Measurements from ENCODE around the gene CAMK2G. TPM values are rescaled to one million over a fixed set of nuclear protein-coding genes. Genes with fewer than 3 reads are reported as not detected.

CAMK2G gene
- total RNA-seq, 2 donors from 2014 or later: 20.9 to 21.7 TPM

DNA sequence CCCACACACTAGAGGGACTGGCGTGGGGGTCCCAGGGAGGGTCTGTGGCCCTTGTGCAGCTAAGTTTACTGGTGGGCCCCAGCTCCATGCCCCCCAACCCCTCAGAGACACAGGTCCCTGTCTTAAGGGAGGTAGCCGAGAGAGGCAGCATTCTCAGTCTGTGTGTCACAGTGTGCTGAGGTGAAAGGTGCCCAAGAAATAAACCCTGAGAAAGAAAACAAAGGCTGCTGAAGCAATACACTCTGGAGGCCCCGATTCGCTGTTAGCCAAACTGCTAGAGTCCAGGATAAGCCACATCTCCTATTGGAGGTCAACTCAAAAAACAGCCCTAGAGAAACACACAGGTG, 34.3 kb downstream of the CAMK2G start:
- Histone ChIP-seq H3K36me3 (ENCODE audit: control insufficient read depth, insufficient read depth, low read length) (peaks cover 51% of the 10 kb centered on the region), H3K27me3 (ENCODE audit: control insufficient read depth, insufficient read depth, low read length, poor library complexity, severe bottlenecking) (no peaks in the 10 kb centered on the region), H3K27ac (ENCODE audit: low read depth, low read length) (no peak overlapping the region), H3K9me3 (ENCODE audit: control insufficient read depth, low read length) (no peaks in the 10 kb centered on the region), H3K9ac (ENCODE audit: extremely low read depth, low read length, poor library complexity, severe bottlenecking) (no peak overlapping the region), H3K4me3 (ENCODE audit: low read length) (no peak overlapping the region), H3K4me1 (ENCODE audit: control insufficient read depth, insufficient read depth, low read length) (peaks cover 5% of the 10 kb centered on the region)
- Mint-ChIP-seq H3K9me3 (no peaks in the 10 kb centered on the region), H3K36me3 (ENCODE audit: low read depth) (peaks cover 20% of the 10 kb centered on the region), H3K4me1 (no peaks in the 10 kb centered on the region), H3K27ac (no peak overlapping the region), H3K27me3 (ENCODE audit: insufficient read depth) (no peaks in the 10 kb centered on the region), H3K4me3 (no peak overlapping the region)
- no peak for DNase-seq
- no peak for TF ChIP-seq CTCF (conservative IDR thresholded peaks at IDR 0.05)
- 91 to 95% methylated on average over 3 to 4 of the region's 4 CpGs for WGBS, 2 experiments (ENCODE audit: insufficient coverage in 1 of 2, insufficient read length in 1 of 2)

- Histone ChIP-seq H3K27me3 (ENCODE audit: control insufficient read depth, insufficient read depth, low read length, poor library complexity, severe bottlenecking) (no peaks in the 10 kb centered on the region), H3K36me3 (ENCODE audit: control insufficient read depth, insufficient read depth, low read length) (peaks cover 47% of the 10 kb centered on the region), H3K9ac (ENCODE audit: extremely low read depth, low read length, poor library complexity, severe bottlenecking) (no peak overlapping the region), H3K4me3 (ENCODE audit: low read length) (no peak overlapping the region), H3K9me3 (ENCODE audit: control insufficient read depth, low read length) (no peaks in the 10 kb centered on the region), H3K27ac (ENCODE audit: low read depth, low read length) (no peak overlapping the region), H3K4me1 (ENCODE audit: control insufficient read depth, insufficient read depth, low read length) (peaks cover 5% of the 10 kb centered on the region)
- no peak overlapping the region for H3K4me3 Mint-ChIP-seq
- H3K9me3 Mint-ChIP-seq: no peaks in the 10 kb centered on the region
- H3K27ac Mint-ChIP-seq: no peak overlapping the region
- peaks cover 21% of the 10 kb centered on the region for H3K36me3 Mint-ChIP-seq (ENCODE audit: low read depth)
- no peak for TF ChIP-seq CTCF (conservative IDR thresholded peaks at IDR 0.05)
- no peaks in the 10 kb centered on the region for H3K27me3 Mint-ChIP-seq (ENCODE audit: insufficient read depth)
- no peak for DNase-seq
- WGBS, 2 experiments (ENCODE audit: insufficient coverage in 1 of 2, insufficient read length in 1 of 2): 92 to 94% methylated on average over 12 to 40 of the region's 40 CpGs
- H3K4me1 Mint-ChIP-seq: no peaks in the 10 kb centered on the region
These were observed 34.9 kb downstream of the CAMK2G start for GRCh38 chr10:73839276-73839966.

DNA sequence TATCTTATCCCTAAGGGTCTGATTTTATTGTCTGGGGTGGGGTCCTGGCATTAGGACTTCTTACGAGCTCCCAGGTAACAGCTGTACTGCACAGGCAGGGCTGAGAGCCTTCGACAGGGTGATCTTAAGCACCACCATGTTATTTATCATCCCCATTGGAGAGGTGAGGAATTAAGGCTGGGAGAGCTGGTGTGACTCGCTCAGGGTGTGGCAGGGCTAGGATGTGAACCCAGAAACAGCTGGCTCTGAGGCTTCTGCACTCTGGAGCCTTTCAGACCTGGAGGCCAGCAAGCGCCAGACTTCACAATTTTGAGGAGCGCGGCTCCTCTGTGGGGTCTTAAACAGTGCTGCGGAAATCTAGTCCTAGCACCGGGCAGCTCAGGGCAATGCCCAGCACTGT, 35.5 kb downstream of the CAMK2G start:
- H3K9ac ChIP-seq (ENCODE audit: extremely low read depth, low read length, poor library complexity, severe bottlenecking): no peak overlapping the region
- H3K4me3 Mint-ChIP-seq: no peak overlapping the region
- H3K27ac Mint-ChIP-seq: no peak overlapping the region

More for the DNA sequence above, 35.5 kb downstream of the CAMK2G start:
- Mint-ChIP-seq H3K36me3 (ENCODE audit: low read depth) (peaks cover 24% of the 10 kb centered on the region), H3K4me1 (no peaks in the 10 kb centered on the region), H3K9me3 (no peaks in the 10 kb centered on the region), H3K27me3 (ENCODE audit: insufficient read depth) (no peaks in the 10 kb centered on the region)
- H3K4me3 ChIP-seq (ENCODE audit: low read length): no peak overlapping the region
- no peak for DNase-seq
- peaks cover 42% of the 10 kb centered on the region for H3K36me3 ChIP-seq (ENCODE audit: control insufficient read depth, insufficient read depth, low read length)
- H3K4me1 ChIP-seq (ENCODE audit: control insufficient read depth, insufficient read depth, low read length): peaks cover 5% of the 10 kb centered on the region
- H3K9me3 ChIP-seq (ENCODE audit: control insufficient read depth, low read length): no peaks in the 10 kb centered on the region
- H3K27ac ChIP-seq (ENCODE audit: low read depth, low read length): no peak overlapping the region
- no peaks in the 10 kb centered on the region for H3K27me3 ChIP-seq (ENCODE audit: control insufficient read depth, insufficient read depth, low read length, poor library complexity, severe bottlenecking)
- 94 to 100% methylated on average over 5 to 8 of the region's 8 CpGs for WGBS, 2 experiments (ENCODE audit: insufficient coverage in 1 of 2, insufficient read length in 1 of 2)
- no peak for TF ChIP-seq CTCF (conservative IDR thresholded peaks at IDR 0.05)

Data from endodermal cell (in vitro differentiated cells).